ENCODE measurements around the gene S100A7A.

The S100A7A gene

GRCh38 chr1:153415850-153416570 lies at the start of gene S100A7A:
S100A7A (plus strand) TSS chr1:153416520; CDS start chr1:153418083, 1,563 bp downstream.
- no peak for DNase-seq

GRCh38 chr1:153367090-153367489 lies 49.2 kb upstream of the S100A7A start:
- no peak for DNase-seq

- no peak for DNase-seq
Observed at GRCh38 chr1:153368495-153368894, 47.8 kb upstream of the S100A7A start.

GRCh38 chr1:153370146-153370545 lies 46.2 kb upstream of the S100A7A start:
- DNase-seq: no peak

- DNase-seq: no peak
Observed at GRCh38 chr1:153371231-153371630, 45.1 kb upstream of the S100A7A start.

- no peak for DNase-seq
Observed at GRCh38 chr1:153372571-153372970, 43.7 kb upstream of the S100A7A start.

- DNase-seq: no peak
Observed at GRCh38 chr1:153374071-153374470, 42.2 kb upstream of the S100A7A start.

- no peak for DNase-seq
Observed at GRCh38 chr1:153375511-153375910, 40.8 kb upstream of the S100A7A start, which contains the start of gene S100A12. S100A12 (minus strand) TSS chr1:153375621; CDS start chr1:153374592, 1,029 bp downstream.

- DNase-seq: no peak
Observed at GRCh38 chr1:153379591-153379990, 36.7 kb upstream of the S100A7A start.

- DNase-seq: no peak
Observed at GRCh38 chr1:153380711-153381110, 35.6 kb upstream of the S100A7A start.

- no peak for DNase-seq
Observed at GRCh38 chr1:153384958-153385580, 31.3 kb upstream of the S100A7A start.

- DNase-seq: no peak
Observed at GRCh38 chr1:153386500-153386901, 29.8 kb upstream of the S100A7A start.

- no peak for DNase-seq
Observed at GRCh38 chr1:153387001-153387400, 29.3 kb upstream of the S100A7A start.

- DNase-seq: no peak
Observed at GRCh38 chr1:153387785-153388184, 28.5 kb upstream of the S100A7A start.

GRCh38 chr1:153389401-153389800 lies 26.9 kb upstream of the S100A7A start:
- DNase-seq: no peak

GRCh38 chr1:153389973-153390879 lies 26.1 kb upstream of the S100A7A start:
- no peak for DNase-seq

- peak in 1 of 3 experiments; percentile 48 for DNase-seq
Observed at GRCh38 chr1:153390938-153391710, 25.2 kb upstream of the S100A7A start, which contains the start of gene S100A8. S100A8 (minus strand) TSS chr1:153391073; CDS start chr1:153390535, 538 bp downstream.

GRCh38 chr1:153392258-153392657 lies 24.1 kb upstream of the S100A7A start:
- no peak for DNase-seq

GRCh38 chr1:153392822-153393221 lies 23.5 kb upstream of the S100A7A start:
- DNase-seq: no peak

- no peak for DNase-seq
Observed at GRCh38 chr1:153393926-153394325, 22.4 kb upstream of the S100A7A start.

GRCh38 chr1:153394391-153394790 lies 21.9 kb upstream of the S100A7A start:
- no peak for DNase-seq

- no peak for DNase-seq
Observed at GRCh38 chr1:153395136-153395685, 21.1 kb upstream of the S100A7A start.
